ENCODE results near the gene PLD6.

- TF ChIP-seq POLR2A (IDR thresholded peaks at IDR 0.05) (no peak), CTCF (IDR thresholded peaks at IDR 0.05) (no peak), EP300 (IDR thresholded peaks at IDR 0.05) (no peak)
Measured at GRCh38 chr17:17216776-17217175, 10.6 kb upstream of the PLD6 start.

Measured in tibial nerve (tissue), 4 donors.